GM23338 (cell line): ENCODE results near the gene WDR1. TPM values are rescaled to one million over a fixed set of nuclear protein-coding genes. Genes with fewer than 3 reads are reported as not detected.

ENCODE experiments used
- ATAC-seq: fragments of 200-7000 bp; cut with Tn5 transposase; 3 replicates; pipeline ENCODE4 v1.9.1; 2020
- DNase-seq: peaks from one replicate; pipeline ENCODE4 v3.0.0-alpha.2; 2015; ENCODE audit warnings: low spot score
- H2AFZ ChIP-seq: fragments of 200-600 bp; sonication (generic); 2 replicates; pipeline ENCODE4 v1.8.0; 2016; ENCODE audit warnings: antibody characterized with exemption, mild to moderate bottlenecking, moderate library complexity
- H3F3A ChIP-seq: fragments of 200-600 bp; sonication (generic); replicated peaks from 2 replicates; pipeline ENCODE4 v1.8.0; 2017; ENCODE audit warnings: antibody characterized with exemption, mixed run types, low read depth
- H3K27ac ChIP-seq: fragments of 200-600 bp; sonication (generic); 2 replicates; pipeline ENCODE4 v1.6.1; 2016; ENCODE audit warnings: low read depth
- H3K27me3 ChIP-seq: fragments of 200-600 bp; sonication (generic); 2 replicates; pipeline ENCODE4 v1.8.0; 2016; ENCODE audit warnings: mild to moderate bottlenecking, mixed run types, moderate library complexity; ENCODE audit not compliant: insufficient read depth
- H3K36me3 ChIP-seq: fragments of 200-600 bp; sonication (generic); 2 replicates; pipeline ENCODE4 v1.8.0; 2016; ENCODE audit warnings: mild to moderate bottlenecking; ENCODE audit not compliant: insufficient read depth
- H3K4me1 ChIP-seq: fragments of 200-600 bp; sonication (generic); 2 replicates; pipeline ENCODE4 v1.8.0; 2016; ENCODE audit warnings: mild to moderate bottlenecking, moderate library complexity; ENCODE audit not compliant: insufficient read depth
- H3K4me2 ChIP-seq: fragments of 200-600 bp; sonication (generic); 2 replicates; pipeline ENCODE4 v1.7.1; 2017; ENCODE audit warnings: mixed run types
- H3K4me3 ChIP-seq: fragments of 200-600 bp; sonication (generic); 2 replicates; pipeline ENCODE4 v1.6.1; 2016; ENCODE audit warnings: mixed run types
- H3K79me2 ChIP-seq: fragments of 200-600 bp; sonication (generic); replicated peaks from 2 replicates; pipeline ENCODE4 v1.8.0; 2017; ENCODE audit warnings: mild to moderate bottlenecking; ENCODE audit not compliant: insufficient read depth
- H3K9me2 ChIP-seq: fragments of 200-600 bp; sonication (generic); 2 replicates; pipeline ENCODE4 v1.8.0; 2017; ENCODE audit not compliant: insufficient read depth
- H4K20me1 ChIP-seq: fragments of 200-600 bp; sonication (generic); replicated peaks from 2 replicates; pipeline ENCODE4 v1.8.0; 2017; ENCODE audit warnings: mild to moderate bottlenecking; ENCODE audit not compliant: insufficient read depth
- H3K27ac Mint-ChIP-seq: 2 replicates; pipeline ENCODE4 v1.8.0; 2020; ENCODE audit warnings: inconsistent platforms, mild to moderate bottlenecking, moderate library complexity, mixed read lengths
- H3K27me3 Mint-ChIP-seq: 3 replicates; pipeline ENCODE4 v1.8.0; 2022; ENCODE audit warnings: low read depth, mild to moderate bottlenecking, moderate library complexity, mixed read lengths, inconsistent platforms; ENCODE audit not compliant: insufficient read depth, poor library complexity
- H3K36me3 Mint-ChIP-seq: 3 replicates; pipeline ENCODE4 v1.8.0; 2021; ENCODE audit warnings: low read depth, mild to moderate bottlenecking, inconsistent platforms, moderate library complexity, mixed read lengths
- H3K4me1 Mint-ChIP-seq: 3 replicates; pipeline ENCODE4 v1.8.0; 2020; ENCODE audit warnings: mild to moderate bottlenecking, inconsistent platforms, mixed read lengths
- H3K4me3 Mint-ChIP-seq: 3 replicates; pipeline ENCODE4 v1.8.0; 2021; ENCODE audit warnings: moderate library complexity, mild to moderate bottlenecking, inconsistent platforms, mixed read lengths
- H3K9me3 Mint-ChIP-seq: 3 replicates; pipeline ENCODE4 v1.8.0; 2020; ENCODE audit warnings: moderate library complexity, mild to moderate bottlenecking, inconsistent platforms, mixed read lengths
- CREB1 ChIP-seq: fragments of 250-450 bp; sonication (Bioruptor Pico); IDR thresholded peaks from 2 replicates; pipeline ENCODE4 v1.5.0; 2020; ENCODE audit warnings: low read depth, mild to moderate bottlenecking, moderate library complexity
- ETS1 ChIP-seq: IDR thresholded peaks from 2 replicates; pipeline ENCODE4 v1.6.1; 2016; ENCODE audit warnings: antibody characterized with exemption
- STAT1 ChIP-seq: IDR thresholded peaks from one replicate; pipeline ENCODE4 v1.6.1; 2016; ENCODE audit warnings: antibody characterized with exemption; ENCODE audit not compliant: unreplicated experiment
- ZNF114 ChIP-seq: fragments of 250-450 bp; sonication (Bioruptor Pico); IDR thresholded peaks from 2 replicates; pipeline ENCODE4 v1.5.0; 2020; ENCODE audit warnings: mild to moderate bottlenecking, moderate library complexity
- polyA plus RNA-seq: library from polyadenylated mRNA; unstranded; fragments of >200 nt; fragmentation: Nextera tagmentation; extraction: Ambion mirVana; gene quantifications from 2 replicates; pipeline ENCODE4 v1.2.1, GENCODE V29; 2016
- total RNA-seq: library from RNA; depleted of rRNA; stranded (reverse); fragments of >200 nt; shearing (Covaris generic); gene quantifications from 2 replicates; pipeline ENCODE4 v1.2.3, GENCODE V29; 2014
- TF ChIP-seq, protein P1 (sequence below): IDR thresholded peaks from one replicate; pipeline ENCODE4 v1.6.1; 2018; ENCODE audit warnings: antibody characterized with exemption; ENCODE audit not compliant: unreplicated experiment
- TF ChIP-seq, protein P2 (sequence below): fragments of 250-450 bp; sonication (Bioruptor Pico); IDR thresholded peaks from 2 replicates; pipeline ENCODE4 v1.5.0; 2020; ENCODE audit warnings: mild to moderate bottlenecking, moderate library complexity

Gene WDR1
- total and polyA plus RNA-seq, 2 experiments from 2014 or later: 93.2 to 248 TPM

- Histone ChIP-seq H3K79me2 (no peaks in the 10 kb centered on the region), H3K4me3 (no peak overlapping the region), H3K36me3 (peaks cover 17% of the 10 kb centered on the region), H3K9me2 (no peaks in the 10 kb centered on the region), H4K20me1 (no peaks in the 10 kb centered on the region; the same call in none of the 2 replicates), H3F3A (no peaks in the 10 kb centered on the region), H3K4me2 (no peak overlapping the region), H3K27me3 (no peaks in the 10 kb centered on the region), H3K27ac (no peak overlapping the region), H2AFZ (no peak overlapping the region), H3K4me1 (no peaks in the 10 kb centered on the region)
- H3K27me3 Mint-ChIP-seq: peaks cover 10% of the 10 kb centered on the region
- H3K4me3 Mint-ChIP-seq: no peak overlapping the region
- ATAC-seq (no peak), DNase-seq (no peak)
- H3K9me3 Mint-ChIP-seq: no peaks in the 10 kb centered on the region
- TF ChIP-seq, protein P1, sequence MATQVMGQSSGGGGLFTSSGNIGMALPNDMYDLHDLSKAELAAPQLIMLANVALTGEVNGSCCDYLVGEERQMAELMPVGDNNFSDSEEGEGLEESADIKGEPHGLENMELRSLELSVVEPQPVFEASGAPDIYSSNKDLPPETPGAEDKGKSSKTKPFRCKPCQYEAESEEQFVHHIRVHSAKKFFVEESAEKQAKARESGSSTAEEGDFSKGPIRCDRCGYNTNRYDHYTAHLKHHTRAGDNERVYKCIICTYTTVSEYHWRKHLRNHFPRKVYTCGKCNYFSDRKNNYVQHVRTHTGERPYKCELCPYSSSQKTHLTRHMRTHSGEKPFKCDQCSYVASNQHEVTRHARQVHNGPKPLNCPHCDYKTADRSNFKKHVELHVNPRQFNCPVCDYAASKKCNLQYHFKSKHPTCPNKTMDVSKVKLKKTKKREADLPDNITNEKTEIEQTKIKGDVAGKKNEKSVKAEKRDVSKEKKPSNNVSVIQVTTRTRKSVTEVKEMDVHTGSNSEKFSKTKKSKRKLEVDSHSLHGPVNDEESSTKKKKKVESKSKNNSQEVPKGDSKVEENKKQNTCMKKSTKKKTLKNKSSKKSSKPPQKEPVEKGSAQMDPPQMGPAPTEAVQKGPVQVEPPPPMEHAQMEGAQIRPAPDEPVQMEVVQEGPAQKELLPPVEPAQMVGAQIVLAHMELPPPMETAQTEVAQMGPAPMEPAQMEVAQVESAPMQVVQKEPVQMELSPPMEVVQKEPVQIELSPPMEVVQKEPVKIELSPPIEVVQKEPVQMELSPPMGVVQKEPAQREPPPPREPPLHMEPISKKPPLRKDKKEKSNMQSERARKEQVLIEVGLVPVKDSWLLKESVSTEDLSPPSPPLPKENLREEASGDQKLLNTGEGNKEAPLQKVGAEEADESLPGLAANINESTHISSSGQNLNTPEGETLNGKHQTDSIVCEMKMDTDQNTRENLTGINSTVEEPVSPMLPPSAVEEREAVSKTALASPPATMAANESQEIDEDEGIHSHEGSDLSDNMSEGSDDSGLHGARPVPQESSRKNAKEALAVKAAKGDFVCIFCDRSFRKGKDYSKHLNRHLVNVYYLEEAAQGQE: no peak
- TF ChIP-seq ZNF114 (CRISPR knock-in tag): no peak
- no peak for TF ChIP-seq ETS1
- TF ChIP-seq CREB1 (CRISPR knock-in tag): no peak
- TF ChIP-seq, protein P2, sequence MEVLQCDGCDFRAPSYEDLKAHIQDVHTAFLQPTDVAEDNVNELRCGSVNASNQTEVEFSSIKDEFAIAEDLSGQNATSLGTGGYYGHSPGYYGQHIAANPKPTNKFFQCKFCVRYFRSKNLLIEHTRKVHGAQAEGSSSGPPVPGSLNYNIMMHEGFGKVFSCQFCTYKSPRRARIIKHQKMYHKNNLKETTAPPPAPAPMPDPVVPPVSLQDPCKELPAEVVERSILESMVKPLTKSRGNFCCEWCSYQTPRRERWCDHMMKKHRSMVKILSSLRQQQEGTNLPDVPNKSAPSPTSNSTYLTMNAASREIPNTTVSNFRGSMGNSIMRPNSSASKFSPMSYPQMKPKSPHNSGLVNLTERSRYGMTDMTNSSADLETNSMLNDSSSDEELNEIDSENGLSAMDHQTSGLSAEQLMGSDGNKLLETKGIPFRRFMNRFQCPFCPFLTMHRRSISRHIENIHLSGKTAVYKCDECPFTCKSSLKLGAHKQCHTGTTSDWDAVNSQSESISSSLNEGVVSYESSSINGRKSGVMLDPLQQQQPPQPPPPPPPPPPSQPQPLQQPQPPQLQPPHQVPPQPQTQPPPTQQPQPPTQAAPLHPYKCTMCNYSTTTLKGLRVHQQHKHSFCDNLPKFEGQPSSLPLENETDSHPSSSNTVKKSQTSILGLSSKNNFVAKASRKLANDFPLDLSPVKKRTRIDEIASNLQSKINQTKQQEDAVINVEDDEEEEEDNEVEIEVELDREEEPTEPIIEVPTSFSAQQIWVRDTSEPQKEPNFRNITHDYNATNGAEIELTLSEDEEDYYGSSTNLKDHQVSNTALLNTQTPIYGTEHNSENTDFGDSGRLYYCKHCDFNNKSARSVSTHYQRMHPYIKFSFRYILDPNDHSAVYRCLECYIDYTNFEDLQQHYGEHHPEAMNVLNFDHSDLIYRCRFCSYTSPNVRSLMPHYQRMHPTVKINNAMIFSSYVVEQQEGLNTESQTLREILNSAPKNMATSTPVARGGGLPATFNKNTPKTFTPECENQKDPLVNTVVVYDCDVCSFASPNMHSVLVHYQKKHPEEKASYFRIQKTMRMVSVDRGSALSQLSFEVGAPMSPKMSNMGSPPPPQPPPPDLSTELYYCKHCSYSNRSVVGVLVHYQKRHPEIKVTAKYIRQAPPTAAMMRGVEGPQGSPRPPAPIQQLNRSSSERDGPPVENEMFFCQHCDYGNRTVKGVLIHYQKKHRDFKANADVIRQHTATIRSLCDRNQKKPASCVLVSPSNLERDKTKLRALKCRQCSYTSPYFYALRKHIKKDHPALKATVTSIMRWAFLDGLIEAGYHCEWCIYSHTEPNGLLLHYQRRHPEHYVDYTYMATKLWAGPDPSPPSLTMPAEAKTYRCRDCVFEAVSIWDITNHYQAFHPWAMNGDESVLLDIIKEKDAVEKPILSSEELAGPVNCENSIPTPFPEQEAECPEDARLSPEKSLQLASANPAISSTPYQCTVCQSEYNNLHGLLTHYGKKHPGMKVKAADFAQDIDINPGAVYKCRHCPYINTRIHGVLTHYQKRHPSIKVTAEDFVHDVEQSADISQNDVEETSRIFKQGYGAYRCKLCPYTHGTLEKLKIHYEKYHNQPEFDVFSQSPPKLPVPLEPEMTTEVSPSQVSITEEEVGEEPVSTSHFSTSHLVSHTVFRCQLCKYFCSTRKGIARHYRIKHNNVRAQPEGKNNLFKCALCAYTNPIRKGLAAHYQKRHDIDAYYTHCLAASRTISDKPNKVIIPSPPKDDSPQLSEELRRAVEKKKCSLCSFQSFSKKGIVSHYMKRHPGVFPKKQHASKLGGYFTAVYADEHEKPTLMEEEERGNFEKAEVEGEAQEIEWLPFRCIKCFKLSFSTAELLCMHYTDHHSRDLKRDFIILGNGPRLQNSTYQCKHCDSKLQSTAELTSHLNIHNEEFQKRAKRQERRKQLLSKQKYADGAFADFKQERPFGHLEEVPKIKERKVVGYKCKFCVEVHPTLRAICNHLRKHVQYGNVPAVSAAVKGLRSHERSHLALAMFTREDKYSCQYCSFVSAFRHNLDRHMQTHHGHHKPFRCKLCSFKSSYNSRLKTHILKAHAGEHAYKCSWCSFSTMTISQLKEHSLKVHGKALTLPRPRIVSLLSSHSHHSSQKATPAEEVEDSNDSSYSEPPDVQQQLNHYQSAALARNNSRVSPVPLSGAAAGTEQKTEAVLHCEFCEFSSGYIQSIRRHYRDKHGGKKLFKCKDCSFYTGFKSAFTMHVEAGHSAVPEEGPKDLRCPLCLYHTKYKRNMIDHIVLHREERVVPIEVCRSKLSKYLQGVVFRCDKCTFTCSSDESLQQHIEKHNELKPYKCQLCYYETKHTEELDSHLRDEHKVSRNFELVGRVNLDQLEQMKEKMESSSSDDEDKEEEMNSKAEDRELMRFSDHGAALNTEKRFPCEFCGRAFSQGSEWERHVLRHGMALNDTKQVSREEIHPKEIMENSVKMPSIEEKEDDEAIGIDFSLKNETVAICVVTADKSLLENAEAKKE (CRISPR knock-in tag): no peak
- TF ChIP-seq STAT1: no peak
- no peak overlapping the region for H3K27ac Mint-ChIP-seq
- H3K36me3 Mint-ChIP-seq: peaks cover 72% of the 10 kb centered on the region
- peaks cover 6% of the 10 kb centered on the region for H3K4me1 Mint-ChIP-seq
These were observed 42.4 kb downstream of the WDR1 start for GRCh38 chr4:10074076-10074766.
